Colon (tissue), 2 donors: Measurements from ENCODE around the gene HNRNPA1L2.
"Not testable (repeated sequence)": the region's sequence is repeated elsewhere in the genome, so short reads cannot be mapped to it uniquely, and the experiment has no call there.

ENCODE experiments used
- FAIRE-seq: peaks from 2 replicates; lab custom pipeline; 2012; peaks lifted over from hg19 to GRCh38; lab: Jason Lieb, UNC
- donor health status: control.
- donor health status: control.

Gene HNRNPA1L2

GRCh38 chr13:52642131-52642530, at the start of gene HNRNPA1L2:
TSS of gene HNRNPA1L2 (plus strand) at chr13:52642431. CDS start at chr13:52642493, 62 bp downstream.
- no peak for FAIRE-seq

- FAIRE-seq: not testable (repeated sequence)
Measured at GRCh38 chr13:52593175-52593574, 49.1 kb upstream of the HNRNPA1L2 start.

GRCh38 chr13:52593812-52594211, 48.4 kb upstream of the HNRNPA1L2 start:
- FAIRE-seq: not testable (repeated sequence)

- not testable (repeated sequence) for FAIRE-seq
Measured at GRCh38 chr13:52594295-52594694, 47.9 kb upstream of the HNRNPA1L2 start.

GRCh38 chr13:52597676-52598075, 44.6 kb upstream of the HNRNPA1L2 start:
- FAIRE-seq: no peak

GRCh38 chr13:52599037-52599847, 43.0 kb upstream of the HNRNPA1L2 start:
- FAIRE-seq: no peak

GRCh38 chr13:52599848-52600603, 42.2 kb upstream of the HNRNPA1L2 start:
- FAIRE-seq: no peak

GRCh38 chr13:52600666-52601065, 41.6 kb upstream of the HNRNPA1L2 start:
- FAIRE-seq: no peak

GRCh38 chr13:52603316-52603715, 38.9 kb upstream of the HNRNPA1L2 start:
- not testable (repeated sequence) for FAIRE-seq

GRCh38 chr13:52606126-52606525, 36.1 kb upstream of the HNRNPA1L2 start:
- FAIRE-seq: not testable (repeated sequence)

- FAIRE-seq: not testable (repeated sequence)
Measured at GRCh38 chr13:52606795-52607194, 35.4 kb upstream of the HNRNPA1L2 start.

GRCh38 chr13:52608184-52608583, 34.0 kb upstream of the HNRNPA1L2 start:
- FAIRE-seq: not testable (repeated sequence)

GRCh38 chr13:52609013-52609606, 33.1 kb upstream of the HNRNPA1L2 start:
- not testable (repeated sequence) for FAIRE-seq

GRCh38 chr13:52610158-52610557, 32.1 kb upstream of the HNRNPA1L2 start:
- not testable (repeated sequence) for FAIRE-seq

GRCh38 chr13:52615134-52615801, 27.0 kb upstream of the HNRNPA1L2 start:
- no peak for FAIRE-seq

- no peak for FAIRE-seq
Measured at GRCh38 chr13:52615812-52616211, 26.4 kb upstream of the HNRNPA1L2 start.

- FAIRE-seq: no peak
Measured at GRCh38 chr13:52617070-52618060, 24.9 kb upstream of the HNRNPA1L2 start.

GRCh38 chr13:52631083-52631690, 11.0 kb upstream of the HNRNPA1L2 start:
- not testable (repeated sequence) for FAIRE-seq

- FAIRE-seq: no peak
Measured at GRCh38 chr13:52638666-52639328, 3.4 kb upstream of the HNRNPA1L2 start.

- no peak for FAIRE-seq
Measured at GRCh38 chr13:52644108-52644507, 1.9 kb downstream of the HNRNPA1L2 start.
